Neural cell (in vitro differentiated cells): ENCODE data around the gene PIK3AP1.

Experiments
- EP300 ChIP-seq: fragments of 450-650 bp; conservative IDR thresholded peaks from 2 replicates; pipeline ENCODE4 v1.6.1; 2014; ENCODE audit warnings: antibody characterized with exemption, mild to moderate bottlenecking, moderate library complexity; ENCODE audit not compliant: poor library complexity, severe bottlenecking
- EZH2 ChIP-seq: fragments of 200-600, 300-800 bp; shearing (Covaris generic), sonication (generic); IDR thresholded peaks from 2 replicates; pipeline ENCODE4 v1.6.1; 2014; ENCODE audit warnings: antibody characterized with exemption, low read length, borderline replicate concordance, mild to moderate bottlenecking; ENCODE audit not compliant: insufficient read depth, poor library complexity, severe bottlenecking
- MXI1 ChIP-seq: fragments of 450-650 bp; conservative IDR thresholded peaks from 2 replicates; pipeline ENCODE4 v1.6.1; 2014; ENCODE audit warnings: antibody characterized with exemption, mild to moderate bottlenecking; ENCODE audit not compliant: poor library complexity, severe bottlenecking
- POLR2AphosphoS5 ChIP-seq: IDR thresholded peaks from 2 replicates; pipeline ENCODE4 v1.6.1; 2012
- RAD21 ChIP-seq: fragments of 450-650 bp; conservative IDR thresholded peaks from 2 replicates; pipeline ENCODE4 v1.6.1; 2014; ENCODE audit warnings: antibody characterized with exemption, mild to moderate bottlenecking, moderate library complexity
- SMC3 ChIP-seq: fragments of 450-650 bp; conservative IDR thresholded peaks from 2 replicates; pipeline ENCODE4 v1.6.1; 2014; ENCODE audit warnings: antibody characterized with exemption, mild to moderate bottlenecking, moderate library complexity; ENCODE audit not compliant: poor library complexity
- TAF1 ChIP-seq: IDR thresholded peaks from 2 replicates; pipeline ENCODE4 v1.6.1; 2012; ENCODE audit warnings: low read depth
- TF ChIP-seq, protein P1 (sequence below): fragments of 450-650 bp; IDR thresholded peaks from 2 replicates; pipeline ENCODE4 v1.5.1; 2014; ENCODE audit warnings: antibody characterized with exemption, mild to moderate bottlenecking, moderate library complexity; ENCODE audit not compliant: poor library complexity, severe bottlenecking
- TF ChIP-seq, protein P2 (sequence below): IDR thresholded peaks from 2 replicates; pipeline ENCODE4 v1.6.1; 2012; ENCODE audit warnings: borderline replicate concordance

DNA sequence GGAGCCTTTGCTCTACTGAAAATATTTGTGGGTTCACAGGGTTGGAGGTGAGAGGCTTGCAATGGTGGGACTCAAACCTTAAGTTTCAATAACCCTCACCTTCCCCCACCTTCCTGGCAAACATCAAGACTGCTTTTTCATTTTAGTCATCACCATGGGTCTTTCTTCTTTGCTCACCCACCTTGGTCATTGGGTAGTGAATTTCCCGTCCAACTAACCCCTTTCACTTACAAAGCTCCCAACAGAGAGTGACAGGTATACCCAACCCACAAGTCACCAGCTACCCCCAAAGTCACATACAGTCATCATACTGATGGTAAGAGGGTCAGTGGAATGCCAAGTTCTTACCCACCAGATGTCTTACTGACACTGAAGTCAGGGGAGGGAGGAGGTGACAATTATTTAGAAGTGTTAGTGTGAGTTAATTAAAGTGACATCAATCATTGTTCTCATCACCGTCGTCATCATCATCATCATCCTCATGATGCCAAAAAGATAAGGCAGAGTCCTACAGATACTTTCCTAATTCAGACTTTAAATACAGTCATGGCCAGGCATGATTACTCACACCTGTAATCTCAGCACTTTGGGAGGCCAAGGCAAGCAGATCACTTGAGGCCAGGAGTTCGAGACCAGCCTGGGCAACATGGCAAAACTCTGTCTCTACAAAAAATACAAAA is 49.0 kb downstream of the PIK3AP1 start:
- TF ChIP-seq, protein P1, sequence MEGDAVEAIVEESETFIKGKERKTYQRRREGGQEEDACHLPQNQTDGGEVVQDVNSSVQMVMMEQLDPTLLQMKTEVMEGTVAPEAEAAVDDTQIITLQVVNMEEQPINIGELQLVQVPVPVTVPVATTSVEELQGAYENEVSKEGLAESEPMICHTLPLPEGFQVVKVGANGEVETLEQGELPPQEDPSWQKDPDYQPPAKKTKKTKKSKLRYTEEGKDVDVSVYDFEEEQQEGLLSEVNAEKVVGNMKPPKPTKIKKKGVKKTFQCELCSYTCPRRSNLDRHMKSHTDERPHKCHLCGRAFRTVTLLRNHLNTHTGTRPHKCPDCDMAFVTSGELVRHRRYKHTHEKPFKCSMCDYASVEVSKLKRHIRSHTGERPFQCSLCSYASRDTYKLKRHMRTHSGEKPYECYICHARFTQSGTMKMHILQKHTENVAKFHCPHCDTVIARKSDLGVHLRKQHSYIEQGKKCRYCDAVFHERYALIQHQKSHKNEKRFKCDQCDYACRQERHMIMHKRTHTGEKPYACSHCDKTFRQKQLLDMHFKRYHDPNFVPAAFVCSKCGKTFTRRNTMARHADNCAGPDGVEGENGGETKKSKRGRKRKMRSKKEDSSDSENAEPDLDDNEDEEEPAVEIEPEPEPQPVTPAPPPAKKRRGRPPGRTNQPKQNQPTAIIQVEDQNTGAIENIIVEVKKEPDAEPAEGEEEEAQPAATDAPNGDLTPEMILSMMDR, result no peak
- TF ChIP-seq POLR2AphosphoS5 (no peak), EP300 (no peak), TAF1 (no peak), EZH2 (no peak), SMC3 (no peak), RAD21 (no peak), MXI1 (no peak)
- TF ChIP-seq, protein P2, sequence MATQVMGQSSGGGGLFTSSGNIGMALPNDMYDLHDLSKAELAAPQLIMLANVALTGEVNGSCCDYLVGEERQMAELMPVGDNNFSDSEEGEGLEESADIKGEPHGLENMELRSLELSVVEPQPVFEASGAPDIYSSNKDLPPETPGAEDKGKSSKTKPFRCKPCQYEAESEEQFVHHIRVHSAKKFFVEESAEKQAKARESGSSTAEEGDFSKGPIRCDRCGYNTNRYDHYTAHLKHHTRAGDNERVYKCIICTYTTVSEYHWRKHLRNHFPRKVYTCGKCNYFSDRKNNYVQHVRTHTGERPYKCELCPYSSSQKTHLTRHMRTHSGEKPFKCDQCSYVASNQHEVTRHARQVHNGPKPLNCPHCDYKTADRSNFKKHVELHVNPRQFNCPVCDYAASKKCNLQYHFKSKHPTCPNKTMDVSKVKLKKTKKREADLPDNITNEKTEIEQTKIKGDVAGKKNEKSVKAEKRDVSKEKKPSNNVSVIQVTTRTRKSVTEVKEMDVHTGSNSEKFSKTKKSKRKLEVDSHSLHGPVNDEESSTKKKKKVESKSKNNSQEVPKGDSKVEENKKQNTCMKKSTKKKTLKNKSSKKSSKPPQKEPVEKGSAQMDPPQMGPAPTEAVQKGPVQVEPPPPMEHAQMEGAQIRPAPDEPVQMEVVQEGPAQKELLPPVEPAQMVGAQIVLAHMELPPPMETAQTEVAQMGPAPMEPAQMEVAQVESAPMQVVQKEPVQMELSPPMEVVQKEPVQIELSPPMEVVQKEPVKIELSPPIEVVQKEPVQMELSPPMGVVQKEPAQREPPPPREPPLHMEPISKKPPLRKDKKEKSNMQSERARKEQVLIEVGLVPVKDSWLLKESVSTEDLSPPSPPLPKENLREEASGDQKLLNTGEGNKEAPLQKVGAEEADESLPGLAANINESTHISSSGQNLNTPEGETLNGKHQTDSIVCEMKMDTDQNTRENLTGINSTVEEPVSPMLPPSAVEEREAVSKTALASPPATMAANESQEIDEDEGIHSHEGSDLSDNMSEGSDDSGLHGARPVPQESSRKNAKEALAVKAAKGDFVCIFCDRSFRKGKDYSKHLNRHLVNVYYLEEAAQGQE, result no peak
